Measurements from ENCODE around the gene TNFRSF25.

Gene TNFRSF25

GRCh38 chr1:6466023-6466422 is at the start of gene TNFRSF25:
TNFRSF25 (minus strand) TSS chr1:6466173; CDS start chr1:6466107, 66 bp downstream.
- DNase-seq: peak; percentile 62

GRCh38 chr1:6515771-6516170 is 49.8 kb upstream of the TNFRSF25 start:
- DNase-seq: no peak

DNA sequence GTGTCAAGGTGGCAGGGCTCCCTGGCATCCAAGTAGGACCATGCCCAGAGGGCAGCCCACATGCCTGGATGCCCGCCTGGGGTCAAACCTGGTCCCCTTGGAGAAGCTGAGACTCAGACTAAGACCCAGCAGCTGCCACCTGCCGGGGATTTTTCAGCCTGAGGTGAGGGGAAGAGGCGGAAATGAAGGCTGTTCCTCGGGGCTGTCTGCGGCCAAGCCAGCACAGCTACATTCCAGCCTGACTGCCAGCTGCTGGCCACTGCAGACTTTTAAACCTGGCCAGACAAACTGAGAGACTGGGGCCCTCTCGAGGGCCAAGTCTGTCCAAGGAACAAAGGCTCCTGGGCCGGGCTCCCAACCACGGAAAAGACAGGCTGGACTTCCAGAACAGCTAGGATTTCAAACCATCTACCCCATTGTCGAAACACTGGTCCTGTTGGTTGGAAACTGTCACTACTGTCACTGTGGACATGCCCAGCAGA is 47.4 kb upstream of the TNFRSF25 start:
- no peak for DNase-seq

GRCh38 chr1:6512908-6513280 is 46.9 kb upstream of the TNFRSF25 start:
- DNase-seq: no peak

DNA sequence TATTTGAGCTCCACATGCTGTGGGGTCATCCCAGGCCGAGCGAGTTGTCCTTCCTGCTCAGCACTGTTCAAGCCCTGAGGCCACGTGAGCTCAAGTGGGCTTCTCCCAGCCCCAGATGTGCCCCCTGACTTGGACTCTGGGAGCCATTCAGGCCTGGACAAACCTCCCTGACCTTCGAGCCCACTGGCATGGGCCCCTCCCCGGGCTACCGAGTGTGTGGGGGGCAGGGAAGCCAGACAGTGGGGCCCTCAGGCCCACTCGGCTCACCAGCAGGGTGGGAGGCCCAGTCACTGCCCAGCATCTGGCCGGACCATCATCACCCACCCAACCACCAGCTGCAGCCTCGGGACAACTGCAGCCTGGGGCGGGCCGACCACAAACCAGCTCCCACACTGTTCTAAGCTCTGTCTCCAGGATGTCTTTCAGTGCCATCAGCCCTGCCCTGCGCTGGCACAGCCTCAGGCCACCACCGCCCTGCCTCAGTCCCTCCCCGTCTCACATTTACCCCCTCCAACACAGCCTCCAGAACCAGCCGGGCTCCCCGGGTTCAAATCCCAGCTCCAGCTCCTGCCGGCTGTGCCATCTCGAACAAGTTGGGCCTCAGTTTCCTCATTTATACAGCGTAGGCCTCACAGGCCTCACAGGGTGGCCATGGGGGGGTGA is 46.4 kb upstream of the TNFRSF25 start:
- no peak for DNase-seq

- DNase-seq: no peak
Observed at GRCh38 chr1:6511561-6512244, 45.7 kb upstream of the TNFRSF25 start.

DNA sequence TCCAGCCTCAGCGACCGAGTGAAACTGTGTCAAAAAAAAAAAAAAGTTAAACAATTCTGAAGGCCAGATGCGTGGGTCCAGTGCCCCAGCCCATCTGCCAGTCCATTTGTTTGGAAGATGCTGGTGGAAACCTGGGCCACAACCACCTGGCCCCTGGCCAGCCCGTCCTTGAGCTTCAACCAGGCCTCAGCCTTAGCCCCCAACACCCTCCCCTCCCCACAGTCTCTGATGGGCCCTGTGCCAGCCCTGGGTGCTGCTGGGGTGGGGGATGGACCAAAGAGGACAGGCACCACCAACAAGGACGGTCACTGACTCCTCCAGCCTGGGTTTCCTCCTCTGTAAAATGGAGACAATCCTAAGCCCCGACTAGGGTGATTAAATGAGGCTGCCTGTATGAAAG is 45.1 kb upstream of the TNFRSF25 start:
- DNase-seq: no peak

- DNase-seq: no peak
Observed at GRCh38 chr1:6510493-6510892, 44.5 kb upstream of the TNFRSF25 start.

GRCh38 chr1:6509919-6510291 is 43.9 kb upstream of the TNFRSF25 start:
- DNase-seq: no peak

- DNase-seq: no peak
Observed at GRCh38 chr1:6509220-6509918, 43.4 kb upstream of the TNFRSF25 start.

- DNase-seq: no peak
Observed at GRCh38 chr1:6508816-6509189, 42.8 kb upstream of the TNFRSF25 start.

DNA sequence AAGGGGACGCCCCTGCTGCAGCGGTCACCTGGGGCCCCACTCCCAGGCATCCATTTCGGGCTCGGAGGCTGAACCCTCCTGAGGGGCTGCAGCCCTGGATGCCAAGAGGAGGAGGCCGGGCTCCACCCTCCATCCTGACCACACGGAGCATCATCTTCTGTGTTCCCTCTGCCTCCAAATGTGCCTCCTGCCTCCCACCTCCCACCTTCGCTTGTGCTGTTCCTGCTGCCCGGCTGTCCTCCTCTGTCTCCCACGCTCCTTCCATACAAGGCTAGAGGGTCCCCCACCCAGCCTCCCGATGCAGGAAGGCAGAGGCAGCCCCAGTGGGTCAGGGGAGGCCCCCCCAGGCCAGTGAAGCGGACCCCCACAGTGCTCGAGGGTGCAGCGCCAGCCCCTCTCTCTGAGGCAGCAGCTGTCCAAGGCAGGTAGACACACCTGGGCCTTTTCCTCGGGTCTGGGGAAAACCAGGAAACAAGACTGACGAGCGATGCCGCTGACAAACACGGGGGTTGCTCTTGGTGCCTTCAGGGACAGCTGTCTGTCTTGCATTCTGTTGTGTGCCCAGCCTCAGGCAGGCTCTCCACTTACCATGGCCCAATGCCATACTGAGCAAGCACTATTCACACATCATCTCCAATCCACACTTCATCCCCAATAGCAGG is 42.3 kb upstream of the TNFRSF25 start:
- DNase-seq: no peak

- DNase-seq: no peak
Observed at GRCh38 chr1:6507461-6507911, 41.5 kb upstream of the TNFRSF25 start.

- DNase-seq: no peak
Observed at GRCh38 chr1:6507037-6507428, 41.1 kb upstream of the TNFRSF25 start.

DNA sequence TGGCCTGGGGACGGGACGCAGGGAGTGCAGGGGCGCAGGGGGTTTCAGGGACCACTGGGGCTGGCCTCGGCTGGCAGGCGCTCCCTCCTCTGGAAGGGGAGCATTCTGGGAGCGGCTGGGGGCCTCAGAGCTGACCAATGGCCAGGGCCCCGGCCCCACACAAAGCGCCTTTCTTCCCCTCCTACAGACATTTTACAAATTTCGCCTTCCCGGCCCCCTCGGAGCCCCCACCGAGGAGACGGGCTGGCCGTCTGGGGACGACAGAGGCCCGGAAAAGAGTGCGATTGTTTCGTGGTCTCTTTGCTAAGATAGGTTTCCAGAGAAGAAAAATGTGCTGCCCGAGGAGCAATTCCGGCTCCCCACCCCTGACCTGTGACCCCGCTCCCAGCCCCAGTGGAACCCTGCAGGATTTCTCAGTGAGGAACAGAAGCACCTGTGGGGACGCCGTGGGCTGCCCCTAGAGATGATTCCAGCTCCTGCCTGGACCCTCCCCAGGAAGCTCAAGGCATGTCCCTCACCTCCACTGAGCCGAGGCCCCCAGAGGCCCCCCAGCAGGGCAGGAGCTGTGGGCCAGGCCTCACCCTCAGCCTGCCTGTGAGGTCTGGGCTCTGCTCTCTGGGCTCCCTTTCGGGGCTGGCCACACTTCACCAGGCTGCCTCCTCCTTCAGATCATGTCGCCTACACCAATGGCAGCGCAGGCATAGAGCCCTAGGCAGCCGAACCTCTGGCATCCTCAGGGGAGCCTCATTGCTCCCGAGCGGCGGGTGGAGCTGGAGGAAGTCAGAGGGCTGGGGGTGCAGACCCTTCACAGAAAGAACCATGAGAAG is 40.5 kb upstream of the TNFRSF25 start:
- DNase-seq: no peak

DNA sequence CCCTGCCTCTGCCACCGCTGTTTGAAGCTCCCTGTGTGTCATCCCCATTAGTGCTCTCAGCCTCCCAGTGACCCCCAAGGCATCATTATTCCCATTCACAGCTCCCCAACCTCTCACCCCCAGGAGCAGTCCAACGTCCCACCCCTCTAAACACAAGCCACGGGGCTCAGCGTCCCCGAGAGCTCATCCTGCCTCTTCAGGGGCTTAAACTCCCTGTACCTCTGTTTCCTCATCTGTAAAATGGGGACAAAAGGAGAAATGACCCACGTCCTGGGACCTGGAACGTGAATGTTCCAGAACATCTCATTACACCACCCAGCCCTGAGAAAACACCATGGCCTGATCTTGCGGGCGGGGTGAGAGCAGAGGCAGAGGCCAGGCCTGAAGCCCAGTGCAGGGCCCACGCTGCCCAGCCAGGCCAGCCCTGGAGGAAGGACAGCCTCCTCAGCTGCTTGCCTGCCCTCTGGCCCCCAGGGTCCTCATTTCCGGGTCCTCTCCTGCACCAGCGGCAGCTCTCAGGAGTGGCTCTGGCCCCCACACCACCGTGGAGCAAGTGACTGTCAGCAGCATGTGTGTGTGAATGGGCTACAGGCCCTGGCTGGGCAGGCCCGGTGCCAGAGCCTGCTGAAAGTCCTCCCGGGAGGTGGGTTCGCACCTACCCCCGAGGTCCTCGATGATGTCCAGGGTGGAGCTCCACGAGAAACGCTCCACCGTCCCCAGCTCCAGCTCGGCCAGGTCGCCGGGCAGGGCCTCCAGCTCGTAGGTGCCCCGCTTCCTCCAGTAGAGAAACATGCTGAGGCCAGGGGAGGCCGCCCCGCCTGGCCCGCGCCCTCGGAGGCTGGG is 39.6 kb upstream of the TNFRSF25 start:
- DNase-seq: no peak

DNA sequence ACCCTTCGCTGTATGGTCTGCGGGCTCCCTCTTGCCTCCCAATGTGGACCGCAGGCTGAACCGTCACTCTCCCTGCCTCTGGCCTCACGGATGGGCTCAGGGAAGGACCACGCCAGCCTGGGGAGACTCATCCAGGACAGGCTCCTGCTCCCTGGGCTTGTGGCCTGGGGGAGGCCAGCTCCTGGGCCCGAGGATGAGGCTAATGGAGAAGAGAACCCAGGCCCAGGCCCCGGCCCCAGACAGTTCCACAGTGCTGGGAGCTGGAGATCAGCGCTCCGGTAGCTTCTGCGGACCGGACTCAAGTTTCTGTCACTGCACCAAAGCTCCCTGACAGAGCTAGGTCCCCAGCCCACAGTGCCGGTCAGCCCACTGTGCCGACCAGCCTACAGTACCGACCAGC is 38.9 kb upstream of the TNFRSF25 start:
- DNase-seq: no peak

- no peak for DNase-seq
Observed at GRCh38 chr1:6503884-6504602, 38.1 kb upstream of the TNFRSF25 start.

- DNase-seq: no peak
Observed at GRCh38 chr1:6502000-6502891, 36.3 kb upstream of the TNFRSF25 start.

- DNase-seq: no peak
Observed at GRCh38 chr1:6501279-6501813, 35.4 kb upstream of the TNFRSF25 start.
